Cardiac fibroblast (primary cell): ENCODE results near the gene PPIB.

Experiments
- DNase-seq, 2 donors: peaks; one replicate each; pipeline versions ENCODE4 v3.0.0 to v3.0.0-alpha.2; 2010; ENCODE audit warnings: low read depth in 2 of 2
- H3K4me3 ChIP-seq, 2 donors: replicated peaks in 1 of 2; 1 replicate in 1 of 2; 2 replicates in 1 of 2; pipeline ENCODE4 v1.5.1; 2011; ENCODE audit warnings: low read depth in 2 of 2, low read length in 2 of 2, mild to moderate bottlenecking in 2 of 2, moderate library complexity in 1 of 2
- CTCF ChIP-seq: IDR thresholded peaks from one replicate; pipeline ENCODE4 v1.5.1; 2011; ENCODE audit warnings: low read depth, mild to moderate bottlenecking, low read length, inconsistent platforms

The PPIB gene

GRCh38 chr15:64157599-64158125 is 5.2 kb downstream of the PPIB start:
- no peak for DNase-seq
- no peak for TF ChIP-seq CTCF
- no peak overlapping the region for H3K4me3 ChIP-seq

DNA sequence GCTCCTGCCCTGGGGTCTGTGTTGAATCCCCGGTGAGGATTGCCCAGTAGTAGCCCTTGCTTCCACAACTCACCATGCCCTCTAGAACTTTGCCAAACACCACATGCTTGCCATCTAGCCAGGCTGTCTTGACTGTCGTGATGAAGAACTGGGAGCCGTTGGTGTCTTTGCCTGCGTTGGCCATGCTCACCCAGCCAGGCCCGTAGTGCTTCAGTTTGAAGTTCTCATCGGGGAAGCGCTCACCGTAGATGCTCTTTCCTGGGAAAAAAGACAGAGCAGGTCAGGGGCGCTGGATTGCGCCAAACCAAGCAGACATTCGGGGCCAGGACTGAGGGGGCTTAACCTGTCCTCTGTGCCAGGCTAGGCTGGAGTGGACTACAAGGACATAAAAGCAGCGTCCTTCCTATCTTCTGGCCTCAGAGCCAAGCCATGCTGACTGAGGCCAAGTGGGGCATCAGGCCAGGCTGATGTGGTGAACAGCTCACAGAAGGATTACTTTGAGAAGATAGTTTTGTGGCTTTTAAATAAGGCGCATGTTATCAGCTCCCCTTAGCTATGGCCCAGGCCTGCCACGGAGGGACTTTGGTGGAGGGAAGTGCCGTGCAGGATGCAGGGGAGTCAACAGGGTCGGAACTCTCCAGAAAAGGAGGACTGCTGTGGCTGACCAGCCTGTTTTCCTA is 6.0 kb downstream of the PPIB start:
- no peak for DNase-seq
- no peak for TF ChIP-seq CTCF
- H3K4me3 ChIP-seq, result no peak overlapping the region

- no peak for DNase-seq
- no peak overlapping the region for H3K4me3 ChIP-seq
Observed at GRCh38 chr15:64155802-64156651, 6.8 kb downstream of the PPIB start.

DNA sequence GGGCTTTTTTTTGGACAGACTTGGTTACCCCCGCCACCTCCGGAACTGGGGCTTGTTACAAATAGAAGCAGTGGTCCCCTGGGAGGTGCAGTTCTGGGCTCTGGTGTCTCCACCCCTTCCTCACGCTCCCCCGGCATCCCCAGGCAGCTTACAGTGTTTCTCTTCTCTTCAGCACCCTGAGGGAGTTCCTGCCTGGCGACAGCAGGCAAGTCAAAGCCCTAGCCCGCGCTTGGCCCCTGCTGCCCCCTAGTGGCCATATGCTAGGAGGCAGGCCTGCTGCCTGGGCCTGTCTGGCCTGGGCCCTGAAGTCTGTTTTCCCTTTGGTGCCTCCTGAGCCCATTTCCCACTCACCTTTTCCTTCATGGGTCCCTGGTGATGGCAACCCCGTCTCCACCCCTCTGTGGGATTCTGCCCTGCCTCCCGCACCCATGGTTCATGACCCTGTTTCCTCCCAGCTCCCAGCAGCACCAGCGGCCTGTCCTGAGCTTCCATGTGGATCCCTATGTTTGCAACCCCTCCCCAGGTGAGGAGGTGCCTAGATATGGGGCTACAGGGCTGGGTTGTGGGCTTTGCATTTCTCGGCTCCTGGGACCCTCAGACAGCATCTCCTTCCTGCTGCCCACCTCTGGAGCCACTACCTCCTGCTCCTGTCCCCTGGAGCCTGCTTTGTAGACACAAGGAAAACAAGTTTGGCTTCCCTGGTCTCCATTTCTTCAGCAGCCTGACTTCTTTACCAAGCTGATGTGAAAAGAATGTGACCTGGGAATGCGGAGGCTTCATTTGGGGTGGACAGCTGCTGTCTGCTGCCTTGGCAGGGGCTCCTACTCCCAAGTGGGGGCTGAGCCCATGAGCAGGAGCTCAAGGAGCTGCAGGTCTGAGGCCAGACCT is 9.1 kb downstream of the PPIB start:
- DNase-seq, result peak; percentile 87 to 91
- no peak overlapping the region for H3K4me3 ChIP-seq
- peak; percentile 99 for TF ChIP-seq CTCF

More at GRCh38 chr15:64155802-64156651, 6.8 kb downstream of the PPIB start:
- TF ChIP-seq CTCF, result no peak

- DNase-seq, result no peak
- peak overlapping the region in 1 of 2 donors; percentile 15 for H3K4me3 ChIP-seq
- no peak for TF ChIP-seq CTCF
Observed at GRCh38 chr15:64152507-64153387, 10.1 kb downstream of the PPIB start.
